HG02970 (cell line): ENCODE results near the gene CD58.

Source experiments
- ATAC-seq: cut with Tn5 transposase; IDR thresholded peaks from one replicate; pipeline ENCODE4 v1.9.1; 2021; ENCODE audit warnings: mild to moderate bottlenecking, moderate library complexity, moderate number of reproducible peaks; ENCODE audit not compliant: unreplicated experiment, low FRiP score

Gene CD58

DNA sequence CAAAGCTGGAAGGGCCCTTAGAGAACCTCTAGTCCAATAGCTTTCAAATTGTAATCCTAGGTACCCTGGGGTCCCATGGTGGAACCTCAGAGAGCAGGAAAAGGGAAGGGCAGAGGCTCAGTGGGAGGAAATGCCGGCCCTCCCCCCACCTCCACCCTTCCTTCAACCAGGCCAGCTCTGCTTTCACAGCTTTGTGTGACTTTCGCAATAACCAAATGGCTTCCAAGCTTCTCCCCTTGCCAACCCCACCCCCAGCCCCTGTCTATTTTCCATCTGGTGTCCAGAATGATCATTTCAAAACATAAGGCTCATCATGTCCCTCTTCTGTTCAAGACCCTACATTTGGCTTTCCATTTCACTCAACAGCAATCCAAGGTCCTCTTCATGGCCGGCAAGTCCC lies 74.4 kb downstream of the CD58 start:
- ATAC-seq: no peak

DNA sequence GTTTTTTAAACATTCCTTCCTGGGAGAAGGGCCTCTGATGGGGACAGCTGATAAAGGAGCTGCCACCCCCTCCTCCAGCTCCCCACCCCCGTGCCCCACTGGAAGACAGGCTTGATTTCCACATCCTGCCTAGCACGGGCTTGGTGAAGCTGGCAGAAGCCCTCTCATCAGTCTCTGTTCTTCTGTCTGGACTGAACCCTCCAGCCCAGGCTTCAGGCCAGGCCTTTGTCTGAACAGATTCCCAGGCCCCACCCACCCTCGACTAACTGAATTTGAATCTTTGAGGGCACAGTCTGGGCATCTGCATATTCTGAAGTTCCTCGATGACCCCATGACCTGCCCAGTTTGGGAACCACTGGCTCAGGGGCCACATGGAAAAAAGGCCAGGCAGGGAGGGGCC lies 75.3 kb downstream of the CD58 start:
- ATAC-seq: no peak

DNA sequence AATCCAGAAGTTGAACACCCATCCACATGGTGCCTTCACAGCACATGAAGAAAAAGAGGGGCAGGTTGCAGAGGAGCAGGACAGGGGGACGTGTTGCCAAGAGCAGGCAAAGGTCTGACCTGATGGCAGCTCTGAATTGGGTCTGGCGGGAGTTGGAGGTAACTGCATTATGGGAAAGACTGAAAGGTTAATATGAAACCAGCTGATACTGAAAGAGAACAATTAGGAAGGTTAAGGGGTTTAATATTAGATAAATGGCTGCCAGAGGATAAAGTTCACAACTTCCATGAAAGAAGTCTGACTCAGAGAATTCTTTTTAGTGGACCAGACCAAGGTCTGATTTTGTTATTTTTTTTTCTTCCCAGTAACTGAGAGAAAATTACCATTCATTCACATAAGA lies 76.1 kb downstream of the CD58 start:
- no peak for ATAC-seq

- ATAC-seq: no peak
Observed at GRCh38 chr1:116494353-116494692, 76.5 kb downstream of the CD58 start.

DNA sequence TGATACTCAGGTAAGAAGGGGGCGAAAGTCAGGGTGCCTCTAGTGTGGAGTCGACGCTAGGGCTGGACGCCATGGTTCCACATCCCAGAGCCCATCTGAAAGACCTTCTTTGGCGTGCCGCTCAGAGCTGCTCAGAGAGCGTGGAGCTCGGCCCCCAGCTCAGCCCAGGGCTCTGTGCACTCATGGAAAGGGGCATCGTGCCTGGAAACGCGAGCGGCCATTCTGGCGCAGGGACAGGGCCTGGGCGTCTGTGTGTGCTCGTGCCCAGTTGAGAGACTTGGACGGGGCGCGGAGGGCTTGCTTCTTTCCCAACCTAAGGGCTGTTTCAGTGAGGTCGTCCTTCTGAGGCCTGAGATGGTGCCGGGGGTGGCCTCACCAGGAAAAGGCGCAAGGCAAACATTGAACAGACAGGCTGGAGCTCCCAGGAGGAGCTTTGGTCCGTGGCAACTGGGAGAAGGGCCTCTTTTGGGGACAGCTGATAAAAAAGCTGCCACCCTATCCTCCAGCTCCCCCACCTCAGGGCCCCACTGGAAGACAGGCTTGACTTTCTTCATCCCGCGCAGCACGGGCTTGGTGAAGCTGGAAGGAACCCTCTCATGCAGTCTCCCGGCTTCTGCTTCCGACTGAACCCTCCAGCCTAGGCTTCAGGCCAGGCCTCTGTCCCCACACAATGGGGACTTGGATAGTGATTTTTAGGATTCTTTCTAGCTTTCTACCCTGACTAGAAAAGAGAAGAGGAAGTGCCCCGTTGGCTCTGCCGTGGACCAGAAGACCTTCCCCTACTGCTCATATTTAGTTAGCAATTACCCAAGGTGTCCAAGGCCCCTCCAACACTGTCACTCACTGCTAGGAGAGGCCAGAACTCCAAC lies 77.1 kb downstream of the CD58 start:
- ATAC-seq: no peak

DNA sequence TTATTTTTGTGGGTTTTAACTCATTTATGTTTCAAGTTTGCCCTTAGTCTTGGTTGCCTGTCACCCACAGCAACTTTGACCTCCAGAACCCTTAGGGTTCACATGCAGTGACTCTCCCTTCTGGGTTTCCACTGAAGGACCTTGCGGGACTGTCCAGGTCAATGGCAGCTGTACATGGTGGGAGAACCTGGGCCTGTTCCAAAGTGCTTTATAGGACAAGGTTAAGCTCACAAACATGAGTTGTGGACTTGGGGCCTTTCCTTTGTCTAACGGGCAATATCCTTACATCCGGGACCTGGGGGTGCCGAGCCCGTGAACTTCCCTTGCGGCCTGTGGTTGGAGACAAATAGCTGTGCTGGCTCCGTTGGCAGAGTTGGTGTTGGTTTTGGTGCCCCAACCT lies 77.8 kb downstream of the CD58 start:
- no peak for ATAC-seq

DNA sequence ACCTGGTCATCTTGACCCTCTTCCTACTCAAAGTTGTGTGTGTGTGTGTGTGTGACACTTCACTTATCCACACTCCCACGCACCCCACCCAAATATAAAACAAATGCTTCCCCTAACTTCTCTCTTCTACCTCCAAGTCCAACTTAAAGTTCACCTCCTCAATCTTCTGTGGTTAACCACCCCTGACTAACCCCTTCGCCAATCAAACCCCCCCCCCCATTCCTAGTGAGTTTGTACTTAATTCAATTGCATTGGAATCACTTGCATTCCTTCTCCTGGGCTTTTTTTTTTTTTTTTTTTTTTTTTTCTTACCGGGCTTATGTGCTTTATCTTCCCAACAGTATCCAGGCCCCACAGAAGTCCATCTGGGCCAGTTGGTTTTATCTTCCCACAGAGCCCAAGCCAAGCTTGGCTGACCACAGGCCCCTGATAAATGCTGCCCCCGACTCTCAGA lies 78.4 kb downstream of the CD58 start:
- ATAC-seq: no peak

- ATAC-seq: no peak
Observed at GRCh38 chr1:116491700-116492357, 79.0 kb downstream of the CD58 start.

GRCh38 chr1:116490588-116490987 lies 80.2 kb downstream of the CD58 start:
- ATAC-seq: no peak

- ATAC-seq: no peak
Observed at GRCh38 chr1:116489231-116489697, 81.6 kb downstream of the CD58 start.

- ATAC-seq: no peak
Observed at GRCh38 chr1:116488071-116488470, 82.8 kb downstream of the CD58 start.

DNA sequence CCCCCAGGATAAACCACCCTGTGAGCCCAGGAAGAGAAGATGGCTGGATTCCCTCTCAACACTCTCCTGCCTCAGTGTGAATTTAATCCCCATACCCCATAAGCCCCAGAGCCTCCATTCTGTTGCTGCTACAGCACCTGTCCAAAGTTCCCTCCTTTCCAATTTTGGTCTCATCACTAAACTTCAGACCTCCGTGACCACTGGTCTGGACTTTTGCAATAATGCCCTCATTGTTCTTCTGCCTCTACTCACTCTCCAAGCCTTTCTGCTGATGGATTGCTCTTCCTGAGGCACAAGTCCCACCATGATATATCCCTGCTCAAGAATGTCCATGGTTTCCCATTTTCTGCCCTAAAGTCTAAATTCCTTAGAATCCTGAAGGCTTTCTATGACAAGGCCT lies 83.2 kb downstream of the CD58 start:
- no peak for ATAC-seq

DNA sequence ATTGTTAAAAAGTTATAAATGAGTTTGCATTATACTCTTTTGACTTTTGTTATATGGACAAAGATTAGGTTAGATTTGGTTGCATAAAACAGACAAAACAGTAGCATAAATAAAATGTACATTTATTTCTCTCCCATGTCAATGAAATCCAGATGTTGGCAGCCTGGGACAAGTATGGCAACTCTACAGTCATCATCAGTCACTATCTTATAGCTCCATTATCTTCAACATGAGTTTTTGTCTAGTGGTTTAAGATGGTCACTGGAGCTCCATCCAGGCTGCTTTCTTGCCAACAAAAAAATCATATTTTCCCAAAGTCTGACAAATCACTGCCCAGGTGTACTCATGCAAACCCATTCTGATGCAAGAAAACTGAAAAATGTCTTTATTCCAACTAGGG lies 83.8 kb downstream of the CD58 start:
- ATAC-seq: no peak

GRCh38 chr1:116486424-116486823 lies 84.4 kb downstream of the CD58 start:
- no peak for ATAC-seq

GRCh38 chr1:116485976-116486375 lies 84.8 kb downstream of the CD58 start:
- ATAC-seq: no peak

GRCh38 chr1:116485071-116485735 lies 85.6 kb downstream of the CD58 start:
- ATAC-seq: peak; percentile 58

DNA sequence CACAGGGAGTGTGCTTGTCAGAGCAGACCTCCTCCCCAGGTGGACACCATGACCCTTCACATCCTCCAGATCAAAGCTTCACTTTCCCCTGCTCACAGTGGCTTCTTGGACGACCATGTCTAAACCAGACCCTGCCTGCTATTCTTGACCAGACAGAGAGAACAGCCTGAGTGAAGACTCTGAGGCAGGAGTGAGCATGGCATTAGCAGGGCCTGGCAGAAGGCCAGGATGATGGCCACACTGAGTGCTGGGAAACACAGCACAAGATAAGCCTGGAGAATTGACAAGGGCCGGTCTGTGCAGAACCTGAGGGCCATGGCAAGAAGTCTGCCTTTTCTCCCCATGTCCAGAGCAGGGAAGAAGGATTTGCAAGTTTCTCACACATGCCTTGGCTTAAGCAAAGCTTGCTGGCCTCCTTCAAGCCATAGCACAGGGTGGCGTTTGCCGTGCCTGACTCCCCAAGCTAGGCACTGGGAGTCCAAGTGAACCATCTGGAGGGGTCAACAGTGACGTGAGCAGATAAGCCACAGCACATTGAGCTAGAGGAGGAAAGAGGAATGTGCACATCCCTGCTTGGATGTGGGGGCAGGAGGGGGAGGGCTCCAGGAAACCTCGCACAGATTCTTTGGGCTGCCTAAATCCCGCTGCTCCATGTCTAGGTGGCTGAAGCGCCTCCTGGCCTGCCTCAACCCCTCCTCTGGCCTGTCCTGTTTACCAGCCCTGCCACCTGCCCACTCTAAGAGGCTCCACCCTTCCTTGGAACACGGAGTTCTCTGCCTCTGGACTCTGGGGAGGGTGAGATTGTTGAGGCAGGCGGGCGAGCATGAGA lies 87.1 kb downstream of the CD58 start:
- no peak for ATAC-seq

DNA sequence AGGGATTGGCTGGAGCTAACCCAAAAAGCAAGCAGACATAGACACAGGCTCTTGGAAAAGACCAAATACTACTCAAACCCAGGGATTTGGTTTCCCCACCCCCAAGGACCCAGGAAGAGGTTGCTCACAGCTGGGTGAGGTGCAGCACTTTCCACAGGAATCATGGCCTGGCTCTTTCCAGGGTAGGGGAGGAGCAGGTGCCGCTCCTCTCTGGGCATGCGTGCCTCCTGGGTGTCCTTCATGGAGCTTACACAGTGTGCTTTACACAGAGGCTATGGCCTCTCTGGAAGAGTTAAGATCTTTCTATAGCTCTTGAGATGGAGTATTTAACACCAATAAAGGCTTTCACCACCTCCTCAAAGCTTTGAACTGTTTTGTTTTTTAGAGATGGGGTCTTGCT lies 88.3 kb downstream of the CD58 start:
- no peak for ATAC-seq

DNA sequence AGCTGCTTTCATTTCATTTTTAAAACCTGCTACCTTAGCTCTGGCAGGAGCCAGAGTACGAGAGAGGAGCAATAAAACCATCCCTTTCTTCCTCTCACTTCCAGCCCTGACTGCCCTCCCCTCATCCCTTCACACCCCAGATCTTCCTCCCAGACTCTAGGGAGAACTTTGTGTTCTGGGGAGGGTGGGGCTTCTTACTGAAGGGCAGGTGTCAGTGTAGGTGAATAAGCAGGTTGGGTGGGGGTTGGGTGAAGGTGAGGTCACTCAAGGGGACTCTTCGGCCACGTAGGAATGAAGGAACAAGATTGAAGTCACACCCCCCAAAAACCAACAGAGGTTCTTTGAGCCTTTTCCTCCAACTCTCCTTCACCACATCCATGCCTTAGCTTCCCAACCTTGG lies 88.9 kb downstream of the CD58 start:
- ATAC-seq: no peak

GRCh38 chr1:116478621-116479020 lies 92.2 kb downstream of the CD58 start:
- ATAC-seq: no peak

DNA sequence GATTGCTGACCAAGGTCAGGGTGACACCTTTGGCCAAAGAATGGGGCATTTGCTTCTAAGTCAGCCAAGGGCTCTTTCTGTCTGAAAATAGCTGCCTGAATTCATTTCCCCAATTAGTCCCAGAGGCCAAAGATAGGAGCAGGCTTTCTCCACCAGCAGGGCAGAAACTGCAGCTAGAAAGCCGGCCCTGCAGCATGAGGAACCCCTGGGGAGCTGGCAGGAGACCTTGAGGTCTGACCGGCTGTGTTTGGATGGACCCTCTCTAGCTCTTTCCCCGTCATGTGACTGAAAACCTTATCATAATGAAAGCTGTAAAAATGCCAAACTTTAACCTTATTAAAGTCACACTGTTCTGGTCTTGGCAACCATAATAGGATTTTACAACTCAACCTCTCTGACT lies 93.4 kb downstream of the CD58 start:
- ATAC-seq: no peak
